22Rv1 (cell line): Measurements from ENCODE around the gene GPS1.

ENCODE experiments used
- H3K27ac ChIP-seq: fragments of 450-650 bp; 2 replicates; pipeline ENCODE4 v1.5.1; 2017
- ZFX ChIP-seq: fragments of 450-650 bp; IDR thresholded peaks from 2 replicates; pipeline ENCODE4 v1.6.1; 2017; ENCODE audit warnings: antibody characterized with exemption, borderline replicate concordance
- TF ChIP-seq, protein P1 (sequence below): fragments of 450-650 bp; IDR thresholded peaks from 2 replicates; pipeline ENCODE4 v1.5.1; 2017; ENCODE audit warnings: mild to moderate bottlenecking

GPS1 gene

GRCh38 chr17:82097184-82097918 lies 45.7 kb downstream of the GPS1 start:
- H3K27ac ChIP-seq = peak overlapping the region; percentile 97
- no peak for TF ChIP-seq ZFX
- TF ChIP-seq, protein P1, sequence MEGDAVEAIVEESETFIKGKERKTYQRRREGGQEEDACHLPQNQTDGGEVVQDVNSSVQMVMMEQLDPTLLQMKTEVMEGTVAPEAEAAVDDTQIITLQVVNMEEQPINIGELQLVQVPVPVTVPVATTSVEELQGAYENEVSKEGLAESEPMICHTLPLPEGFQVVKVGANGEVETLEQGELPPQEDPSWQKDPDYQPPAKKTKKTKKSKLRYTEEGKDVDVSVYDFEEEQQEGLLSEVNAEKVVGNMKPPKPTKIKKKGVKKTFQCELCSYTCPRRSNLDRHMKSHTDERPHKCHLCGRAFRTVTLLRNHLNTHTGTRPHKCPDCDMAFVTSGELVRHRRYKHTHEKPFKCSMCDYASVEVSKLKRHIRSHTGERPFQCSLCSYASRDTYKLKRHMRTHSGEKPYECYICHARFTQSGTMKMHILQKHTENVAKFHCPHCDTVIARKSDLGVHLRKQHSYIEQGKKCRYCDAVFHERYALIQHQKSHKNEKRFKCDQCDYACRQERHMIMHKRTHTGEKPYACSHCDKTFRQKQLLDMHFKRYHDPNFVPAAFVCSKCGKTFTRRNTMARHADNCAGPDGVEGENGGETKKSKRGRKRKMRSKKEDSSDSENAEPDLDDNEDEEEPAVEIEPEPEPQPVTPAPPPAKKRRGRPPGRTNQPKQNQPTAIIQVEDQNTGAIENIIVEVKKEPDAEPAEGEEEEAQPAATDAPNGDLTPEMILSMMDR = no peak

- TF ChIP-seq, protein P1 = no peak
- no peak for TF ChIP-seq ZFX
- peak overlapping the region; percentile 97 for H3K27ac ChIP-seq
Observed at GRCh38 chr17:82097919-82098168, 46.1 kb downstream of the GPS1 start.

- H3K27ac ChIP-seq = peak within 1 kb of the TSS; percentile 97
- TF ChIP-seq, protein P1 = peak; percentile 70
- no peak for TF ChIP-seq ZFX
Observed at GRCh38 chr17:82098169-82098938, 46.7 kb downstream of the GPS1 start, which contains the start of gene FASN. Gene FASN, minus strand, starts transcription at chr17:82098236. Its CDS starts 1,791 bp downstream, at chr17:82096445.

DNA sequence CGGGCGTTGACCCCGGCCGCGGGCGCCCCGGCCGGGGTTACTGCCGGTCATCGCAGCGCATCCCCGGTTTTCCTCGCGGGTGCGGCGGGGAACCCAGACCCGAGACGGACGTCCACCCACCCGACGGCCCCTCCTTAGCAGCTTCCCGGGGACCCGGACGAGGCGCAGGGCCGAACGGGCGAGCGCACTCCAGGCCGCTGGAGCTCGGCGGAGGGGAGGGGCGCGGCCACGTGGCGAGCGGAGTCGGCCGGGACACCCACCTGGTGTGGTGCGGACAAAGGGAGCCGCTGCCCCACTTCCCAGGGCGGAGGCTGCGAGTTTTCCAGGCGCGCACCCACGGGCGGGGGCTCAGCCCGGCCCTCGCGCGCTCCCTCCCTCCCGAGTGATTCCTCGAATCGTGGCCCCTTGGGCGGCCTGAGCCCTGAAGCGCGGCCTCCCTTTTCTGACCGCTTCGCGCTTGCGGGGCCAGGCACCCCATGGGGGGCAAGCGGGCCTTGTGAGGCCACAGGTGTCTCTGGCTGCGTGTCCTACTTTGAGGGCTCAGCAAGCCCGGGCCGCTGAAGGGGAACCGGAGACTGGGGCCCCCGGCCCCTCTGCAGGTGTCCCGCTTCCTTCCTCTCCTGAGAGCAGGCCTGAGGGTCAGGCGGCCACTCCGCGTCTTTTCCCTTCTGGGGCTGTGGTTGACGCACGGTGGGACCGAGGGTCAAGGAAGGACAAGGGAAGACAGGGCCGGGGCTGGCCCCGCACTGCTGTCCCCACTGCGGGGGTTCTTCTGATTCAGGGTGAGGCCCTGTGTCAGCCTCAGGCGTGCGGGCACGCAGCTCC lies 47.5 kb downstream of the GPS1 start:
- TF ChIP-seq, protein P1 = no peak
- no peak for TF ChIP-seq ZFX
- H3K27ac ChIP-seq = peak overlapping the region; percentile 97

DNA sequence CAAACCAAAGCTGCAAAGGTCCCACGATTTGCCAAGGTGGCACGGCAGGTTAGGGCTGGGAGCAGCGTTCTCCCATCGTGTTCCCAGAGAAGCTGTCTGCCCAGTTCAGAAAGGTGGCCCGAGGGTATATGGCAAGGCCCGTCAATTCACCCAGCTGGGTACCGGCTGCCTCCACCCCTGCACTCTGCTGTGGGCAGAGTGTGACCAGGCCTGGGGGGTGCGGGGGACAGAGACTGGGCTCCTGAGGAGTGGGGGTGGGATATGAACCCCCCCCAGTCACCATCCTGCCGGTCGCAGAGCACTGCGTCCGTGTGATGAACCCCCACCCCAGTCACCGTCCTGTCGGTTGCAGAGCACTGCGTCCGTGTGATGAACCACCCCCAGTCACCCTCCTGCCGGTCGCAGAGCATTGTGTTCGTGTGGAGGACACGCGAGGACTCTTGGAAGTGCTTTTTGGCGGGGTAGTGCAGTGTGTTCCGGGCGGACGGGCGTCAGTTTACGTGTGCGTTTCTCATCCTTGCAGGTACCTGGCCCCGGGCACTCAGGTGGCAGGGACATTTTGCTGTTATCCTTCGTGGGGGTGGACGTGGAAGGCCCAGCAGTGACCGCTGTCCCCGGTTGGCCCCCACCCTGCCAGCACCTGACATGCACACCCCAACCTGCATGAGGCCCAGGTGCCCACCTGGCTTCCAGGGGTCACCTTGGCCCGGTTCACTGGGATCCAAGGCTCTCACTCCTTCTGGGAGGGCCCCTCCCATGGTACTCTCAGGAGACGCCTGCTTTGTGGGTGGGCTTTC lies 49.0 kb downstream of the GPS1 start:
- H3K27ac ChIP-seq = peak overlapping the region; percentile 97
- TF ChIP-seq, protein P1 = no peak

GRCh38 chr17:82101301-82101715 lies 49.6 kb downstream of the GPS1 start:
- no peak for TF ChIP-seq ZFX
- TF ChIP-seq, protein P1 = no peak
- peak overlapping the region; percentile 97 for H3K27ac ChIP-seq
